ENCODE results near the gene SLIRP. TPM values are rescaled to one million over a fixed set of nuclear protein-coding genes. Genes with fewer than 3 reads are reported as not detected.

The SLIRP gene
- total and polyA plus RNA-seq, 2 experiments from 2014 or later: 386 to 662 TPM

- DNase-seq (ENCODE audit: low read depth in 1 of 2, low spot score in 1 of 2): peak; percentile 95 to 96
- TF ChIP-seq CTCF (IDR thresholded peaks at IDR 0.05; ENCODE audit: low read depth, low read length): no peak
Measured at GRCh38 chr14:77760381-77761204, 52.7 kb downstream of the SLIRP start, which contains the start of gene SNW1. SNW1 (minus strand) TSS chr14:77761156; CDS start chr14:77761127, 29 bp downstream.

GRCh38 chr14:77761205-77761931 is 53.5 kb downstream of the SLIRP start:
- peak; percentile 35 to 73 for DNase-seq (ENCODE audit: low read depth in 1 of 2, low spot score in 1 of 2)
- peak; percentile 29 for TF ChIP-seq CTCF (IDR thresholded peaks at IDR 0.05; ENCODE audit: low read depth, low read length)
- Histone ChIP-seq H3K4me3 (peak overlapping the region; percentile 92), H3K27me3 (no peaks in the 10 kb centered on the region), H3K4me1 (ENCODE audit: low read depth) (peaks cover 6% of the 10 kb centered on the region), H3K36me3 (no peaks in the 10 kb centered on the region), H3K9me3 (ENCODE audit: low read depth) (no peaks in the 10 kb centered on the region), H3K27ac (no peak overlapping the region)

More at GRCh38 chr14:77760381-77761204, 52.7 kb downstream of the SLIRP start, which contains the start of gene SNW1:
- Histone ChIP-seq H3K27me3 (no peaks in the 10 kb centered on the region), H3K4me3 (peak within 1 kb of the TSS; percentile 92), H3K27ac (peak within 1 kb of the TSS; percentile 91), H3K9me3 (ENCODE audit: low read depth) (no peaks in the 10 kb centered on the region), H3K36me3 (no peaks in the 10 kb centered on the region), H3K4me1 (ENCODE audit: low read depth) (peaks cover 6% of the 10 kb centered on the region)

- peaks cover 6% of the 10 kb centered on the region for H3K4me1 ChIP-seq (ENCODE audit: low read depth)
- DNase-seq (ENCODE audit: low read depth in 1 of 2, low spot score in 1 of 2): no peak
Measured at GRCh38 chr14:77763316-77763715, 55.4 kb downstream of the SLIRP start.

GRCh38 chr14:77763978-77764377 is 56.1 kb downstream of the SLIRP start:
- no peak overlapping the region for H3K27ac ChIP-seq
- H3K9me3 ChIP-seq (ENCODE audit: low read depth): no peaks in the 10 kb centered on the region
- no peak for TF ChIP-seq CTCF (IDR thresholded peaks at IDR 0.05; ENCODE audit: low read depth, low read length)
- no peak overlapping the region for H3K4me3 ChIP-seq
- no peak for DNase-seq (ENCODE audit: low read depth in 1 of 2, low spot score in 1 of 2)
- peaks cover 6% of the 10 kb centered on the region for H3K4me1 ChIP-seq (ENCODE audit: low read depth)
- no peaks in the 10 kb centered on the region for H3K27me3 ChIP-seq
- no peaks in the 10 kb centered on the region for H3K36me3 ChIP-seq

More at GRCh38 chr14:77763316-77763715, 55.4 kb downstream of the SLIRP start:
- H3K4me3 ChIP-seq: no peak overlapping the region
- no peak overlapping the region for H3K27ac ChIP-seq
- no peaks in the 10 kb centered on the region for H3K9me3 ChIP-seq (ENCODE audit: low read depth)
- H3K27me3 ChIP-seq: no peaks in the 10 kb centered on the region
- TF ChIP-seq CTCF (IDR thresholded peaks at IDR 0.05; ENCODE audit: low read depth, low read length): no peak
- no peaks in the 10 kb centered on the region for H3K36me3 ChIP-seq

Other genes with a start within 250 kb of the SLIRP start
- 0.53 and 0.83 TPM in 2 replicates for gene ISM2, start 209.3 kb upstream of the SLIRP start, total RNA-seq
- gene ISM2, start 209.3 kb upstream of the SLIRP start, polyA plus RNA-seq: not detected in 2 replicates
- 13.9 and 17.8 TPM in 2 replicates for gene SPTLC2, start 91.5 kb upstream of the SLIRP start, total RNA-seq
- 14.4 and 17.3 TPM in 2 replicates for gene SPTLC2, start 91.5 kb upstream of the SLIRP start, polyA plus RNA-seq
- gene ALKBH1, start 80 bp upstream of the SLIRP start, total RNA-seq: 8.6 and 11.7 TPM in 2 replicates
- 14.5 and 14.6 TPM in 2 replicates for gene ALKBH1, start 80 bp upstream of the SLIRP start, polyA plus RNA-seq
- 50.9 and 66.7 TPM in 2 replicates for gene SNW1, start 53.1 kb downstream of the SLIRP start, total RNA-seq
- gene SNW1, start 53.1 kb downstream of the SLIRP start, polyA plus RNA-seq: 63.3 and 66.3 TPM in 2 replicates
- gene ADCK1, start 92.0 kb downstream of the SLIRP start, total RNA-seq: 12.2 and 15.4 TPM in 2 replicates
- 20.3 and 20.6 TPM in 2 replicates for gene ADCK1, start 92.0 kb downstream of the SLIRP start, polyA plus RNA-seq

Data from cardiac muscle cell (in vitro differentiated cells and primary cell).